Suprapubic skin (tissue), 4 donors: ENCODE measurements around the gene TBL2.
"Not testable (repeated sequence)": the region's sequence is repeated elsewhere in the genome, so short reads cannot be mapped to it uniquely, and the experiment has no call there.

Source experiments
- CTCF ChIP-seq, 2 donors: fragments of 200-600 bp in 1 of 2; fragments of 450-650 bp in 1 of 2; sonication (generic) in 1 of 2; IDR thresholded peaks; one replicate each; pipeline ENCODE4 v1.5.1; 2016 to 2019; ENCODE audit warnings: antibody characterized with exemption in 2 of 2, mild to moderate bottlenecking in 1 of 2, moderate library complexity in 1 of 2
- EP300 ChIP-seq: sonication (generic); formaldehyde crosslinking; IDR thresholded peaks from one replicate; pipeline ENCODE4 v1.6.1; 2017; ENCODE audit warnings: antibody characterized with exemption
- POLR2AphosphoS5 ChIP-seq, 3 donors: sonication (generic); formaldehyde crosslinking; IDR thresholded peaks; one replicate each; pipeline ENCODE4 v1.6.1; 2017; ENCODE audit warnings: antibody characterized with exemption in 3 of 3

GRCh38 chr7:73619394-73619793, 41.0 kb upstream of the TBL2 start:
- not testable (repeated sequence) for TF ChIP-seq CTCF (IDR thresholded peaks at IDR 0.05); POLR2AphosphoS5 (IDR thresholded peaks at IDR 0.05); EP300
